ENCODE data around the gene SUGCT. TPM values are rescaled to one million over a fixed set of nuclear protein-coding genes. Genes with fewer than 3 reads are reported as not detected.

SUGCT gene
- total RNA-seq, 1 donor from 2014 or later: 11.9 TPM

DNA sequence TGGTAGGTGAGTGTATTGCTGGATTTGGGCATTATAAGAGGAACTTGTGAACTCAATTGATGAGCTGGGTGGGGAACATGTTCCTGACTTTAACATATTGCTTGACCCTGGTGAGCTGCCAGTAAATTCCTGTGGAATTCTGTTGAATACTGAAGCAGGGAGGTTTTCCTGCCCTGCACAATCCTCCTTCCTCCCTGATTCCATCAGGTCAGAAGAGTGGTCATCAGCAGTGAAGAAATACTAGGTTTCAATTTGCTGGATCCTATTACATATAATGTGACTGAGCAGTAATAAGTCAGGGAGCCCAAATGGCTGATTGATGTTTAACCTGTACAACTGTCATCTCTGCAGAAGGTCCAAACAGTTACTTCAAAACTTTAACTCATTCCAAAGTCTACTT is 581.2 kb downstream of the SUGCT start:
- Mint-ChIP-seq H3K36me3 (ENCODE audit: unreplicated experiment) (no peaks in the 10 kb centered on the region), H3K9me3 (ENCODE audit: unreplicated experiment) (no peaks in the 10 kb centered on the region), H3K27ac (ENCODE audit: unreplicated experiment) (peak overlapping the region; percentile 79)

DNA sequence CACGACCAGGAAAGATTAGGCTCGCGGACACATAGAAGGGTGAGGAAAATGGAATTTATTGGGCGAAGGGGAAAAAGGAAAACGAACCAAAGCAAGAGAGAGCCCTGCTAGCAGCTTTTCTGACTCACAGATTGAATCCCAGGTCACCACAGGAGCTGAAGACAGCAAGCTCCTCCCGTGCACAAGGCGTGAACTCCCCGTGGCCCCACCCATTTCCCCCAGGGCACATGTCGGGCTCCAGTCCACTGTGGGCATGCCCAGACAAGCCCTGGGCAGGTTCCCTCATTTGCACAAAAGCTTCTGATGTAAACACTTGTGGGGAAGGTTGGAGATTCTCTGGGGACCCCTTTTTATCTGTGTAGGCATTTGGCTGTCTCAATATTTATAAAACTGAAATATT is 582.4 kb downstream of the SUGCT start:
- Mint-ChIP-seq H3K4me1 (ENCODE audit: unreplicated experiment) (peaks cover 78% of the 10 kb centered on the region), H3K36me3 (ENCODE audit: unreplicated experiment) (no peaks in the 10 kb centered on the region), H3K4me3 (ENCODE audit: unreplicated experiment) (peak overlapping the region; percentile 51), H3K9me3 (ENCODE audit: unreplicated experiment) (no peaks in the 10 kb centered on the region), H3K27me3 (ENCODE audit: unreplicated experiment) (no peaks in the 10 kb centered on the region), H3K27ac (ENCODE audit: unreplicated experiment) (peak overlapping the region; percentile 84)
- DNase-seq (ENCODE audit: extremely low spot score, unreplicated experiment): peak; percentile 94
- TF ChIP-seq, protein P1, sequence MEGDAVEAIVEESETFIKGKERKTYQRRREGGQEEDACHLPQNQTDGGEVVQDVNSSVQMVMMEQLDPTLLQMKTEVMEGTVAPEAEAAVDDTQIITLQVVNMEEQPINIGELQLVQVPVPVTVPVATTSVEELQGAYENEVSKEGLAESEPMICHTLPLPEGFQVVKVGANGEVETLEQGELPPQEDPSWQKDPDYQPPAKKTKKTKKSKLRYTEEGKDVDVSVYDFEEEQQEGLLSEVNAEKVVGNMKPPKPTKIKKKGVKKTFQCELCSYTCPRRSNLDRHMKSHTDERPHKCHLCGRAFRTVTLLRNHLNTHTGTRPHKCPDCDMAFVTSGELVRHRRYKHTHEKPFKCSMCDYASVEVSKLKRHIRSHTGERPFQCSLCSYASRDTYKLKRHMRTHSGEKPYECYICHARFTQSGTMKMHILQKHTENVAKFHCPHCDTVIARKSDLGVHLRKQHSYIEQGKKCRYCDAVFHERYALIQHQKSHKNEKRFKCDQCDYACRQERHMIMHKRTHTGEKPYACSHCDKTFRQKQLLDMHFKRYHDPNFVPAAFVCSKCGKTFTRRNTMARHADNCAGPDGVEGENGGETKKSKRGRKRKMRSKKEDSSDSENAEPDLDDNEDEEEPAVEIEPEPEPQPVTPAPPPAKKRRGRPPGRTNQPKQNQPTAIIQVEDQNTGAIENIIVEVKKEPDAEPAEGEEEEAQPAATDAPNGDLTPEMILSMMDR (IDR thresholded peaks at IDR 0.05): no peak

More for the DNA sequence above, 581.2 kb downstream of the SUGCT start:
- TF ChIP-seq, protein P1 (IDR thresholded peaks at IDR 0.05): no peak
- H3K4me3 Mint-ChIP-seq (ENCODE audit: unreplicated experiment): peak overlapping the region; percentile 24
- no peak for DNase-seq (ENCODE audit: extremely low spot score, unreplicated experiment)
- H3K4me1 Mint-ChIP-seq (ENCODE audit: unreplicated experiment): peaks cover 66% of the 10 kb centered on the region
- no peaks in the 10 kb centered on the region for H3K27me3 Mint-ChIP-seq (ENCODE audit: unreplicated experiment)

DNA sequence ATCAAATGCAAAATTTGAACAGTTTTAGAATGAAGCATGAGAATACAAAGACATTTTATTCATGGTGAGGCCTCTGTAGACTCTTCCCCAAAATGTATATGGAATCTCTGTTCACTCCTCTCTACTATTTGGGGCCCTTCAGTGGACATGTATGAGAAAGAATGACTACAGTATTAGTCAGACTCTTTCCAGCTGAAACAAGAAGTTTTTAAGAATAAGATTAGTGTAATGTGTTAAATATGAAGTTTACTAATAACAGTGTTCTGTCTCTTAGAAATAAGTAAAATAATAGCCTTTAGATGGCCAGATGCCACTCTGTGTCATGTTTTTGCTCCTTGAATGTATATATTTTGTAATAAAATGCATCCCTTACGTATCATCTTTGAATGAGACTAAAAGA is 585.6 kb downstream of the SUGCT start:
- Mint-ChIP-seq H3K9me3 (ENCODE audit: unreplicated experiment) (no peaks in the 10 kb centered on the region), H3K27me3 (ENCODE audit: unreplicated experiment) (no peaks in the 10 kb centered on the region), H3K4me3 (ENCODE audit: unreplicated experiment) (no peak overlapping the region), H3K36me3 (ENCODE audit: unreplicated experiment) (no peaks in the 10 kb centered on the region), H3K4me1 (ENCODE audit: unreplicated experiment) (peaks cover 76% of the 10 kb centered on the region), H3K27ac (ENCODE audit: unreplicated experiment) (peak overlapping the region; percentile 82)
- TF ChIP-seq, protein P1 (IDR thresholded peaks at IDR 0.05): no peak
- no peak for DNase-seq (ENCODE audit: extremely low spot score, unreplicated experiment)

DNA sequence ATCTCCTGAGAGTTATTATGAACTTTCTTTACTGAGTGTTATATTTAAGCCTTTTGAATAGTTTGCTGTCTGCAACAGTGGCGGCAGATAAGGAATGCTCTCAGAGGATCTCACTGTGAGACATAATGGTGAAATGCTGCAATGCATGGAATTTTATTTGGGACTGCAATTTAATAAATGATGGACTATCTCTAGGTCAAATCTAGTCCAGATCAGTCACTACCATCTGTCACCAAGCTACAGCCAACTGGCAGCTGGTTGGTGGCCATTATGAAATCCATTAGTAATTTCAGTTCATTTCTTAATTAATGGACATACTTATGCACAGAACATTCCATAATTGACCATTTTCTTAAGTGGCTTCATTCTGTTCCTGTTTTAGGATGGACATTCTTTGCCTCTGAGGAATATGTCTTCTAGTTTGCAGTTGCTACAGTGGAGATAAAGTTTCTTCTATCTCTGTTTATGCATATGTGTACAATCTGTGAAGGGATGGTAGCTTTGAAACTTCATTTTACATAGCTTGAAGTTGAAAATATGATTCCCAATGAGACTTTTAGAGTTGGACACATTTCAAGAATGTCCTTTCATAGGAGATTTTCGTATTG is 586.6 kb downstream of the SUGCT start:
- no peak overlapping the region for H3K4me3 Mint-ChIP-seq (ENCODE audit: unreplicated experiment)
- DNase-seq (ENCODE audit: extremely low spot score, unreplicated experiment): no peak
- no peaks in the 10 kb centered on the region for H3K27me3 Mint-ChIP-seq (ENCODE audit: unreplicated experiment)
- peak overlapping the region; percentile 79 for H3K27ac Mint-ChIP-seq (ENCODE audit: unreplicated experiment)
- H3K4me1 Mint-ChIP-seq (ENCODE audit: unreplicated experiment): peaks cover 67% of the 10 kb centered on the region
- TF ChIP-seq, protein P1 (IDR thresholded peaks at IDR 0.05): no peak
- no peaks in the 10 kb centered on the region for H3K36me3 Mint-ChIP-seq (ENCODE audit: unreplicated experiment)
- H3K9me3 Mint-ChIP-seq (ENCODE audit: unreplicated experiment): no peaks in the 10 kb centered on the region

DNA sequence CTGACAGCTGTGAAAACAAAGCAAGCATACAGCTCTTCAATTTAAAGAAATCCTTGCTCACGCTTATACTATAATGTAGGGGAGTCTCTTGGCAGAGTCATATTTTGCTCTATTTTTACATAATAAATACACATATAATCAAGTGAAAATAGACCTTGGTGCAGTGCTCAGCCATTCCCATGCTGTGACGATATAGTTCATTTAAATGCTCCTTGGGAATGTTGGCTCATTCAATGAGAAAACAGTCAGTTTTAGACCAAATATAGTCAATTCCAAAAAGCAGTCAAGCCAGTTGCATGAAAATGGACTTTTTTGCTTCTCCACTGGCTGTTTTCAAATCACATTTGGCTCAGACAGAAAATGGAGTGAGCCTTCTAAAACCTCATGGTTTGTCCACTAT is 587.4 kb downstream of the SUGCT start:
- DNase-seq (ENCODE audit: extremely low spot score, unreplicated experiment): no peak
- Mint-ChIP-seq H3K4me1 (ENCODE audit: unreplicated experiment) (peaks cover 60% of the 10 kb centered on the region), H3K36me3 (ENCODE audit: unreplicated experiment) (no peaks in the 10 kb centered on the region), H3K9me3 (ENCODE audit: unreplicated experiment) (no peaks in the 10 kb centered on the region), H3K4me3 (ENCODE audit: unreplicated experiment) (no peak overlapping the region), H3K27me3 (ENCODE audit: unreplicated experiment) (no peaks in the 10 kb centered on the region), H3K27ac (ENCODE audit: unreplicated experiment) (peak overlapping the region; percentile 79)
- TF ChIP-seq, protein P1 (IDR thresholded peaks at IDR 0.05): no peak

Data from osteocyte (in vitro differentiated cells).